Measurements from ENCODE around the gene SAMD4A. TPM values are rescaled to one million over a fixed set of nuclear protein-coding genes. Genes with fewer than 3 reads are reported as not detected.

SAMD4A gene
- polyA plus RNA-seq, 2 of the 4 experiments (the other 2 are of a cell fraction): 3.9 to 5.4 TPM

GRCh38 chr14:54785778-54786770 is 219.1 kb downstream of the SAMD4A start:
- FAIRE-seq (no peak), ATAC-seq (no peak), DNase-seq (ENCODE audit: low read depth in 1 of 2, low spot score in 1 of 2) (no peak)
- POLR2A ChIA-PET: no interaction called here
- Histone ChIP-seq H3K4me1 (no peaks in the 10 kb centered on the region), H3K9me3 (no peaks in the 10 kb centered on the region), H3K27ac (no peak overlapping the region), H3K4me2 (no peak overlapping the region), H3K4me3 (no peak overlapping the region)
- no peak for TF ChIP-seq POLR2AphosphoS2 (conservative IDR thresholded peaks at IDR 0.05; ENCODE audit: low read length)
- no peak for TF ChIP-seq E2F6 (IDR thresholded peaks at IDR 0.05; ENCODE audit: borderline replicate concordance, low read depth)
- no peak for TF ChIP-seq EP300 (IDR thresholded peaks at IDR 0.05)
- TF ChIP-seq, protein P1, sequence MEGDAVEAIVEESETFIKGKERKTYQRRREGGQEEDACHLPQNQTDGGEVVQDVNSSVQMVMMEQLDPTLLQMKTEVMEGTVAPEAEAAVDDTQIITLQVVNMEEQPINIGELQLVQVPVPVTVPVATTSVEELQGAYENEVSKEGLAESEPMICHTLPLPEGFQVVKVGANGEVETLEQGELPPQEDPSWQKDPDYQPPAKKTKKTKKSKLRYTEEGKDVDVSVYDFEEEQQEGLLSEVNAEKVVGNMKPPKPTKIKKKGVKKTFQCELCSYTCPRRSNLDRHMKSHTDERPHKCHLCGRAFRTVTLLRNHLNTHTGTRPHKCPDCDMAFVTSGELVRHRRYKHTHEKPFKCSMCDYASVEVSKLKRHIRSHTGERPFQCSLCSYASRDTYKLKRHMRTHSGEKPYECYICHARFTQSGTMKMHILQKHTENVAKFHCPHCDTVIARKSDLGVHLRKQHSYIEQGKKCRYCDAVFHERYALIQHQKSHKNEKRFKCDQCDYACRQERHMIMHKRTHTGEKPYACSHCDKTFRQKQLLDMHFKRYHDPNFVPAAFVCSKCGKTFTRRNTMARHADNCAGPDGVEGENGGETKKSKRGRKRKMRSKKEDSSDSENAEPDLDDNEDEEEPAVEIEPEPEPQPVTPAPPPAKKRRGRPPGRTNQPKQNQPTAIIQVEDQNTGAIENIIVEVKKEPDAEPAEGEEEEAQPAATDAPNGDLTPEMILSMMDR (IDR thresholded peaks at IDR 0.05): no peak
- no peak for TF ChIP-seq RARB (CRISPR knock-in tag; IDR thresholded peaks at IDR 0.05)
- no peak for TF ChIP-seq CBX8 (IDR thresholded peaks at IDR 0.05)
- no peak for TF ChIP-seq RCOR1 (IDR thresholded peaks at IDR 0.05; ENCODE audit: low read depth, low read length)
- TF ChIP-seq MAZ (IDR thresholded peaks at IDR 0.05; ENCODE audit: borderline replicate concordance, low read depth, low read length): no peak
- no peak for TF ChIP-seq JUNB (IDR thresholded peaks at IDR 0.05)
- no peak for TF ChIP-seq GATA3 (IDR thresholded peaks at IDR 0.05; ENCODE audit: borderline replicate concordance)
- TF ChIP-seq HMGXB4 (CRISPR knock-in tag; IDR thresholded peaks at IDR 0.05; ENCODE audit: borderline replicate concordance): no peak
- no peak for TF ChIP-seq KDM1A (IDR thresholded peaks at IDR 0.05; ENCODE audit: low read depth)
- no peak for TF ChIP-seq USF2 (IDR thresholded peaks at IDR 0.05)
- no peak for TF ChIP-seq HOXB13 (CRISPR knock-in tag; IDR thresholded peaks at IDR 0.05; ENCODE audit: low read depth)
- TF ChIP-seq ZC3H11A (IDR thresholded peaks at IDR 0.05): no peak
- no peak for TF ChIP-seq POLR2A (IDR thresholded peaks at IDR 0.05; ENCODE audit: low read length)
- no peak for TF ChIP-seq NPAS2 (CRISPR knock-in tag; IDR thresholded peaks at IDR 0.05; ENCODE audit: borderline replicate concordance)
- TF ChIP-seq CHD4 (IDR thresholded peaks at IDR 0.05; ENCODE audit: borderline replicate concordance): no peak
- no peak for TF ChIP-seq FOSL2 (IDR thresholded peaks at IDR 0.05)
- no peak for TF ChIP-seq FOSL2 (CRISPR knock-in tag; IDR thresholded peaks at IDR 0.05)
- TF ChIP-seq KDM5A (IDR thresholded peaks at IDR 0.05): no peak
- CTCF ChIA-PET: interaction anchor here (1.6 to 17.9 kb wide), 3 partner anchors 8 to 20 kb away, joined by 3 to 159 read pairs (median 138); no protein-coding TSS in a partner anchor
- WGBS (ENCODE audit: missing lambda C conversion rate): 81% methylated on average over 5 of the region's 5 CpGs

DNA sequence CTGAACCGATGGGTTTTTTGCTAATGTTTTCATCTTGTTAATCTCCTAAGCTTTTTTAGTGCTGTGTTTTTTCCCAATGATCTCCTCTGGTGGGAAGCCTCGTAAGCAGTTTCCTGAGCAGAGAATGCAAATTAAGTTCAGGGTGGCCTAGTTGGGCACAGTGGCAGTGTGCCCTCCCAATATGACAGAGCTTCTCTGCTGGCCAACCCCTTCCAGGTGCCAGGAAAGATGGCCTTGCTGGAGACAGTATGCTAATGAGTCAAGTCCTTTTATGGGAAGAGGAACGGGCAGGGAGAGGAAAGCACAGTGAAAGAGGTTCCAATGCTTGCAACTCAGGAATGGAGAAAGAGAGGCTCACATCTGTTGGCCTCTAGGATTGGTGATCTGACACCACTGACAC is 219.9 kb downstream of the SAMD4A start:
- no peak overlapping the region for H3K4me2 ChIP-seq
- ChIA-PET CTCF (interaction anchor here (1.6 to 17.9 kb wide), 3 partner anchors 8 to 19 kb away, joined by 3 to 159 read pairs (median 138); no protein-coding TSS in a partner anchor), POLR2A (no interaction called here)
- FAIRE-seq: no peak
- TF ChIP-seq SMC3 (IDR thresholded peaks at IDR 0.05) (no peak), FOXS1 (CRISPR knock-in tag; IDR thresholded peaks at IDR 0.05) (no peak), JUN (IDR thresholded peaks at IDR 0.05) (no peak), USF2 (IDR thresholded peaks at IDR 0.05) (no peak), NPAS2 (CRISPR knock-in tag; IDR thresholded peaks at IDR 0.05; ENCODE audit: borderline replicate concordance) (no peak), MAZ (IDR thresholded peaks at IDR 0.05; ENCODE audit: borderline replicate concordance, low read depth, low read length) (no peak), EHMT2 (IDR thresholded peaks at IDR 0.05; ENCODE audit: low read depth) (no peak), HES2 (IDR thresholded peaks at IDR 0.05) (no peak), HDAC2 (IDR thresholded peaks at IDR 0.05) (no peak), KDM1A (IDR thresholded peaks at IDR 0.05; ENCODE audit: low read depth) (no peak), GATA3 (IDR thresholded peaks at IDR 0.05; ENCODE audit: borderline replicate concordance) (no peak), EP300 (IDR thresholded peaks at IDR 0.05) (no peak), FOSL2 (IDR thresholded peaks at IDR 0.05) (no peak), FOSL2 (CRISPR knock-in tag; IDR thresholded peaks at IDR 0.05) (no peak)
- WGBS (ENCODE audit: missing lambda C conversion rate): 82% methylated on average over 3 of the region's 3 CpGs
- no peak overlapping the region for H3K27ac ChIP-seq
- DNase-seq (ENCODE audit: low read depth in 1 of 2, low spot score in 1 of 2): no peak
- H3K4me3 ChIP-seq: no peak overlapping the region
- H3K4me1 ChIP-seq: no peaks in the 10 kb centered on the region
- H3K9me3 ChIP-seq: no peaks in the 10 kb centered on the region
- ATAC-seq: no peak

All from A549 (cell line).